ENCODE measurements around the gene DEPP1.

DNA sequence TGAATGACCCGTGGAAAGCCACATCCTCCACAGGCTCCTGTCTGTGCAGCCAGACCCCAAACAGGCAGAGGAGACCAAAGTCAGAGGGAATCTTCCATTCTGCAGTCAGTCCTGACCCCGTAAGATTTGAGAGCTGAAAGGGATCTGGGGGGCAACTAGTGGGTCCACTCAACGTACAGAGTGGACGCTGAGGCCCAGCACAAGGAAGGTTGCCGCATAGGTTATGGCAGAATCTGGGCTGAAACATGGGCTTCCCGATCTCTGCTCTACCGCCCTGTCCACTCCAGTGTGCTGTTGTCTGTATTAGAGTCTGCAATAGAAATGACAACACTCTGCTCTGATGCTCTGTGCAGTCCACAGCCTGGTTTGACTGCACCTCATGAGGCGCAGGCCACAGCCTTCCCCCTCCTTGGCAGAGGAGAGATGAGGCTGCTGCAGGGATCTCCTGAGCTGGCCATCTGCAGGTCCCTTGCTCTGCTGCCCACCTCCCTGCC lies 14.2 kb upstream of the DEPP1 start:
- TF ChIP-seq GATA3 (IDR thresholded peaks at IDR 0.05; ENCODE audit: borderline replicate concordance) = no peak
- TF ChIP-seq CHD4 (IDR thresholded peaks at IDR 0.05; ENCODE audit: borderline replicate concordance) = no peak
- no peak for TF ChIP-seq CTCF (IDR thresholded peaks at IDR 0.05)
- no peak for TF ChIP-seq JUNB (IDR thresholded peaks at IDR 0.05)
- TF ChIP-seq EP300 (IDR thresholded peaks at IDR 0.05) = no peak
- TF ChIP-seq JUN (IDR thresholded peaks at IDR 0.05) = no peak
- no peak for TF ChIP-seq EHMT2 (IDR thresholded peaks at IDR 0.05; ENCODE audit: low read depth)
- no peak for TF ChIP-seq SMC3 (IDR thresholded peaks at IDR 0.05)
- TF ChIP-seq MYC (IDR thresholded peaks at IDR 0.05; ENCODE audit: borderline replicate concordance, low read length) = no peak
- no peak for TF ChIP-seq HOXA7 (CRISPR knock-in tag; IDR thresholded peaks at IDR 0.05)
